Inflammatory macrophage treated with lipopolysaccharide for 1 hour (primary cell): ENCODE results near the gene U2AF2.

Source experiments
- DNase-seq, 2 donors: peaks; one replicate each; pipeline ENCODE4 v3.0.0-alpha.2; 2020 to 2022

The U2AF2 gene

GRCh38 chr19:55720214-55720746 is 65.4 kb downstream of the U2AF2 start:
- no peak for DNase-seq

GRCh38 chr19:55720801-55721200 is 66.0 kb downstream of the U2AF2 start:
- no peak for DNase-seq

- DNase-seq, result no peak
These were observed 68.7 kb downstream of the U2AF2 start for GRCh38 chr19:55723491-55723890.
